HG03432 (cell line): Measurements from ENCODE around the gene SYCE1L.
"Not testable (repeated sequence)": the region's sequence is repeated elsewhere in the genome, so short reads cannot be mapped to it uniquely, and the experiment has no call there.

Experiments
- ATAC-seq: cut with Tn5 transposase; IDR thresholded peaks from one replicate; pipeline ENCODE4 v1.9.1; 2021; ENCODE audit warnings: mild to moderate bottlenecking, moderate library complexity; ENCODE audit not compliant: unreplicated experiment

SYCE1L gene

GRCh38 chr16:77242471-77242870 is 43.3 kb downstream of the SYCE1L start:
- ATAC-seq, result not testable (repeated sequence)

GRCh38 chr16:77246150-77246549 is 46.9 kb downstream of the SYCE1L start:
- ATAC-seq, result no peak

- no peak for ATAC-seq
Measured at GRCh38 chr16:77250400-77250799, 51.2 kb downstream of the SYCE1L start.
